H1 (cell line): ENCODE data around the gene TMTC2. TPM values are rescaled to one million over a fixed set of nuclear protein-coding genes. Genes with fewer than 3 reads are reported as not detected.

Source experiments
- CTCF ChIA-PET: fragments of 300-600 bp; sonication (Branson Sonifier 250); formaldehyde crosslinking; loops from one replicate; lab custom pipeline; 2021; ENCODE audit not compliant: partially characterized antibody; lab: Charles Lee
- POLR2A ChIA-PET: fragments of 300-600 bp; sonication (Branson Sonifier 250); formaldehyde crosslinking; loops from one replicate; lab custom pipeline; 2021; ENCODE audit warnings: inconsistent platforms; ENCODE audit not compliant: partially characterized antibody; lab: Charles Lee
- DNase-seq, 2 experiments: peaks; one replicate each; pipeline versions ENCODE4 v3.0.0 to v3.0.0-alpha.2; 2010 to 2022; ENCODE audit warnings: low spot score in 2 of 2, low read depth in 1 of 2, mixed read lengths in 1 of 2
- FAIRE-seq: peaks from 2 replicates; lab custom pipeline; 2011; peaks lifted over from hg19 to GRCh38; lab: Jason Lieb, UNC
- H2AFZ ChIP-seq: 2 replicates; pipeline ENCODE4 v1.8.1; 2012; ENCODE audit warnings: low read length, inconsistent platforms
- H2AK5ac ChIP-seq: 2 replicates; pipeline ENCODE4 v1.6.1; 2013; ENCODE audit warnings: low read depth, low read length
- H2BK120ac ChIP-seq: replicated peaks from 2 replicates; pipeline ENCODE3; 2013; ENCODE audit warnings: low read depth, low read length, inconsistent platforms
- H2BK12ac ChIP-seq: 2 replicates; pipeline ENCODE4 v1.6.1; 2013; ENCODE audit warnings: low read depth, low read length
- H2BK15ac ChIP-seq: 2 replicates; pipeline ENCODE4 v1.6.1; 2013; ENCODE audit warnings: low read length
- H2BK20ac ChIP-seq: 2 replicates; pipeline ENCODE4 v1.6.1; 2013; ENCODE audit warnings: low read length
- H2BK5ac ChIP-seq: 2 replicates; pipeline ENCODE4 v1.6.1; 2013; ENCODE audit warnings: low read depth, low read length
- H3K14ac ChIP-seq: 2 replicates; pipeline ENCODE4 v1.6.1; 2013; ENCODE audit warnings: inconsistent platforms; ENCODE audit not compliant: insufficient read length
- H3K18ac ChIP-seq: 2 replicates; pipeline ENCODE4 v1.6.1; 2013; ENCODE audit warnings: low read length; ENCODE audit errors: extremely low read depth
- H3K23ac ChIP-seq: 2 replicates; pipeline ENCODE4 v1.6.1; 2013; ENCODE audit warnings: inconsistent platforms; ENCODE audit not compliant: insufficient read length
- H3K23me2 ChIP-seq: 2 replicates; pipeline ENCODE4 v1.6.1; 2013; ENCODE audit warnings: low read depth, low read length
- H3K27ac ChIP-seq: 2 replicates; pipeline ENCODE4 v1.6.1; 2011; ENCODE audit warnings: low read depth, low read length, inconsistent platforms
- H3K27me3 ChIP-seq, 4 experiments: replicated peaks in 1 of 4; 1 replicate in 1 of 4; 2 replicates in 3 of 4; pipeline versions ENCODE4 v1.6.1 to v1.8.1; 2011 to 2013; ENCODE audit warnings: low read length in 3 of 4, mild to moderate bottlenecking in 3 of 4, inconsistent platforms in 2 of 4, mixed read lengths in 2 of 4, moderate library complexity in 1 of 4; ENCODE audit not compliant: control insufficient read depth in 3 of 4, insufficient read depth in 3 of 4; ENCODE audit errors: extremely low read depth in 1 of 4
- H3K36me3 ChIP-seq, 4 experiments: 2 replicates each; pipeline versions ENCODE4 v1.6.1 to v1.8.1; 2011 to 2013; ENCODE audit warnings: mild to moderate bottlenecking in 4 of 4, low read length in 3 of 4, moderate library complexity in 2 of 4, control low read depth in 1 of 4, inconsistent platforms in 1 of 4; ENCODE audit not compliant: insufficient read depth in 4 of 4, control insufficient read depth in 2 of 4
- H3K4ac ChIP-seq: replicated peaks from 2 replicates; pipeline ENCODE3; 2013; ENCODE audit warnings: low read length, low read depth, mixed read lengths, inconsistent platforms; ENCODE audit not compliant: insufficient read length
- H3K4me1 ChIP-seq, 4 experiments: replicated peaks in 1 of 4; 1 replicate in 1 of 4; 2 replicates in 3 of 4; pipeline versions ENCODE4 v1.6.1 to v1.8.1; 2011 to 2013; ENCODE audit warnings: low read length in 3 of 4, inconsistent platforms in 2 of 4, mixed read lengths in 1 of 4; ENCODE audit not compliant: insufficient read depth in 4 of 4, control insufficient read depth in 3 of 4
- H3K4me2 ChIP-seq, 2 experiments: 2 replicates each; pipeline versions ENCODE4 v1.6.1 to v1.8.1; 2011 to 2013; ENCODE audit warnings: low read depth in 2 of 2, low read length in 2 of 2, control low read depth in 1 of 2, inconsistent platforms in 1 of 2, mild to moderate bottlenecking in 1 of 2; ENCODE audit not compliant: insufficient read depth in 1 of 2
- H3K4me3 ChIP-seq, 4 experiments: fragments of 200-600, 300-600 bp in 1 of 4; sonication (generic), shearing (Covaris generic), sonication (Bioruptor Twin) in 1 of 4; 2 replicates each; pipeline versions ENCODE4 v1.5.1 to v1.8.1; 2011 to 2016; ENCODE audit warnings: low read length in 4 of 4, low read depth in 3 of 4, control low read depth in 2 of 4, inconsistent platforms in 2 of 4, mild to moderate bottlenecking in 2 of 4, mixed read lengths in 1 of 4, moderate library complexity in 1 of 4; ENCODE audit not compliant: insufficient read depth in 2 of 4; ENCODE audit errors: extremely low read depth in 1 of 4
- H3K56ac ChIP-seq: replicated peaks from 2 replicates; pipeline ENCODE3; 2013; ENCODE audit warnings: low read depth, mild to moderate bottlenecking, mixed read lengths, low read length, inconsistent platforms; ENCODE audit not compliant: insufficient read length
- H3K79me1 ChIP-seq: 2 replicates; pipeline ENCODE4 v1.6.1; 2013; ENCODE audit warnings: low read depth, low read length, control low read depth
- H3K79me2 ChIP-seq, 2 experiments: 2 replicates each; pipeline versions ENCODE4 v1.6.1 to v1.8.1; 2012 to 2013; ENCODE audit warnings: low read length in 2 of 2, mild to moderate bottlenecking in 2 of 2, inconsistent platforms in 1 of 2; ENCODE audit not compliant: insufficient read depth in 2 of 2, control insufficient read depth in 1 of 2
- H3K9ac ChIP-seq, 4 experiments: replicated peaks in 1 of 4; 1 replicate in 1 of 4; 2 replicates in 3 of 4; pipeline versions ENCODE4 v1.6.1 to v1.8.1; 2011 to 2013; ENCODE audit warnings: low read depth in 3 of 4, low read length in 3 of 4, control low read depth in 2 of 4, mild to moderate bottlenecking in 2 of 4, moderate library complexity in 2 of 4, inconsistent platforms in 1 of 4; ENCODE audit errors: extremely low read depth in 1 of 4
- H3K9me3 ChIP-seq, 2 experiments: 2 replicates each; pipeline versions ENCODE4 v1.6.1 to v1.8.1; 2012 to 2013; ENCODE audit warnings: mild to moderate bottlenecking in 2 of 2, moderate library complexity in 2 of 2, control low read depth in 1 of 2, inconsistent platforms in 1 of 2, low read depth in 1 of 2, low read length in 1 of 2, mixed read lengths in 1 of 2; ENCODE audit not compliant: insufficient read depth in 2 of 2
- H4K20me1 ChIP-seq, 2 experiments: replicated peaks in 1 of 2; 2 replicates each; pipeline versions ENCODE3 to v1.8.1; 2011 to 2013; ENCODE audit warnings: inconsistent platforms in 2 of 2, low read length in 2 of 2, mild to moderate bottlenecking in 1 of 2; ENCODE audit not compliant: insufficient read depth in 2 of 2, control insufficient read depth in 1 of 2
- H4K5ac ChIP-seq: 2 replicates; pipeline ENCODE4 v1.6.1; 2013; ENCODE audit warnings: low read length, low read depth, mixed read lengths, inconsistent platforms; ENCODE audit not compliant: insufficient read length
- H4K8ac ChIP-seq: 2 replicates; pipeline ENCODE4 v1.8.0; 2013; ENCODE audit warnings: mild to moderate bottlenecking, moderate library complexity, low read length, inconsistent platforms; ENCODE audit not compliant: insufficient read depth; ENCODE audit errors: extremely low read depth
- H4K91ac ChIP-seq: replicated peaks from 2 replicates; pipeline ENCODE3; 2013; ENCODE audit warnings: low read length, mixed read lengths, inconsistent platforms; ENCODE audit not compliant: insufficient read length
- POLR2A ChIP-seq, 2 experiments: IDR thresholded peaks; 1 replicate in 1 of 2; 2 replicates in 1 of 2; pipeline ENCODE4 v1.6.1; 2011; ENCODE audit warnings: low read depth in 2 of 2, low read length in 2 of 2, mild to moderate bottlenecking in 2 of 2; ENCODE audit errors: control extremely low read depth in 1 of 2
- WGBS, 2 experiments: shearing (Covaris generic) in 1 of 2; methylation state at CpG; one replicate each; pipeline versions ENCODE4 v1.1.6 to v1.1.7; 2013 to 2015; ENCODE audit warnings: low lambda C conversion rate in 2 of 2, mixed read lengths in 2 of 2, inconsistent platforms in 1 of 2, low coverage in 1 of 2, missing lambda C conversion rate in 1 of 2; ENCODE audit not compliant: insufficient replicate concordance in 2 of 2, insufficient coverage in 1 of 2, insufficient read length in 1 of 2; ENCODE audit errors: extremely low coverage in 1 of 2, missing lambda C conversion rate in 1 of 2; 5-methylcytosine and 5-hydroxymethylcytosine counted together
- polyA plus RNA-seq, 7 experiments: library from polyadenylated mRNA; depleted of rRNA in 3 of 7; stranded (reverse) in 5 of 7; unstranded in 2 of 7; fragments of >200 nt in 5 of 7; fragments of 200-250 nt in 2 of 7; gene quantifications; 1 replicate in 5 of 7; 2 replicates in 1 of 7; 4 replicates in 1 of 7; pipeline versions ENCODE4 v1.2.1 to v1.2.3, GENCODE V29; 2011 to 2013; ENCODE audit warnings: missing spikeins in 2 of 7, mixed read lengths in 2 of 7
- total RNA-seq: library from RNA; stranded (reverse); fragmentation: NEBNext Ultra II Directional; extraction: Animal tissue kit (Norgen Biotek cat#: 25700); gene quantifications from 2 replicates; pipeline ENCODE4 v1.2.1, GENCODE V29; 2021

Gene TMTC2
- total and polyA plus RNA-seq, 2 of the 8 experiments (the other 6 are each of a cell fraction or from before 2014, with no cell fraction given), result 2.3 to 3.9 TPM

DNA sequence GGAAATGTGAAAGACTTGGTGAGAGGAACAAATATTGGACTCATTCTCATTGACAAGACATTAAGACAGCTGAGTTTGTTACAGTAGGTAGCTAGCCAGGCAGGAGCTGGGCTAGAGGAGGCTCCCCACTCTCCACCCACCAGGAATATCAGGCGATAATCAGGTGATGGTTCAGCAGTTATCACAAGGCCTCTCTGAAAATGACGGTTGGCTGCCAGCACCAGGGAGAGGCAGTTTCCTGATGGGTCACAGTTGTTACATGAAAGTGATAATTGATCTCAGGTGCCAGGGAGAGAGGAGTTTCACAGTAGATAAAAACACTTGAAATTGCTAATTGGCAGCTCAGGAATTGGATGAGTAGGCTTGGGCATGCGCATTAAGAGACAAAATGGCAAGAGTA lies 116.5 kb downstream of the TMTC2 start:
- 95% methylated on average over 3 of the region's 3 CpGs; no CpG with 5 or more reads in 1 of the 2 experiments for WGBS, 2 experiments
- H4K20me1 ChIP-seq, result no peaks in the 10 kb centered on the region
- ChIA-PET POLR2A (no interaction called here), CTCF (no interaction called here)
- no peaks in the 10 kb centered on the region for H3K79me2 ChIP-seq
- no peak overlapping the region for H3K14ac ChIP-seq
- H3K4ac ChIP-seq, result no peak overlapping the region
- H3K23me2 ChIP-seq, result no peaks in the 10 kb centered on the region
- H3K9me3 ChIP-seq, result peaks cover 0 to 4% of the 10 kb centered on the region in 2 experiments; a peak in 1 of 4 replicates
- no peak overlapping the region for H2BK5ac ChIP-seq
- H3K4me3 ChIP-seq, result no peak overlapping the region
- H2BK15ac ChIP-seq, result no peak overlapping the region
- H2BK20ac ChIP-seq, result no peak overlapping the region
- no peak for FAIRE-seq
- no peak overlapping the region for H3K23ac ChIP-seq
- H3K27me3 ChIP-seq, result no peaks in the 10 kb centered on the region
- H3K4me2 ChIP-seq, result no peak overlapping the region
- no peak overlapping the region for H4K8ac ChIP-seq
- no peak overlapping the region for H3K9ac ChIP-seq
- H3K36me3 ChIP-seq, result no peaks in the 10 kb centered on the region
- H4K91ac ChIP-seq, result no peak overlapping the region
- no peak overlapping the region for H2BK120ac ChIP-seq
- H3K27ac ChIP-seq, result no peak overlapping the region
- no peak for TF ChIP-seq POLR2A (IDR thresholded peaks at IDR 0.05; ENCODE audit: control extremely low read depth in 1 of 2, low read depth in 2 of 2, low read length in 2 of 2)
- TF ChIP-seq, all 59 proteins: peak for 0
- Histone ChIP-seq H3K56ac (no peak overlapping the region), H2AFZ (no peak overlapping the region), H3K18ac (no peak overlapping the region), H3K79me1 (no peaks in the 10 kb centered on the region), H4K5ac (no peak overlapping the region), H2AK5ac (no peak overlapping the region), H3K4me1 (peaks cover 0 to 7% (median 0%) of the 10 kb centered on the region in 4 experiments; a peak in 2 of 7 replicates), H2BK12ac (no peak overlapping the region)
- DNase-seq, result no peak
